Body of pancreas (tissue), 4 donors: Measurements from ENCODE around the gene SHROOM1.
"Not testable (repeated sequence)": the region's sequence is repeated elsewhere in the genome, so short reads cannot be mapped to it uniquely, and the experiment has no call there.

ENCODE experiments used
- CTCF ChIP-seq, 7 experiments: fragments of 450-650 bp in 4 of 7; fragments of 200-600 bp in 3 of 7; sonication (generic) in 3 of 7; IDR thresholded peaks; one replicate each; pipeline ENCODE4 v1.5.1; 2016 to 2019; ENCODE audit warnings: antibody characterized with exemption in 7 of 7
- POLR2A ChIP-seq, 3 donors: fragments of 450-650 bp; IDR thresholded peaks; one replicate each; pipeline ENCODE4 v1.6.1; 2016; ENCODE audit warnings: antibody characterized with exemption in 3 of 3, mild to moderate bottlenecking in 2 of 3

GRCh38 chr5:132802685-132803066 lies 27.8 kb downstream of the SHROOM1 start:
- TF ChIP-seq POLR2A, CTCF (IDR thresholded peaks at IDR 0.05): not testable (repeated sequence)
